OCI-M2 (cell line): ENCODE data around the gene PLCB4.

Source experiments
- DNase-seq: peaks from one replicate; lab custom pipeline; 2025; ENCODE audit not compliant: unreplicated experiment; lab: John Stamatoyannopoulos, UW

The PLCB4 gene

GRCh38 chr20:9166153-9166780, 97.4 kb downstream of the PLCB4 start:
- DNase-seq: no peak

GRCh38 chr20:9169409-9169808, 100.5 kb downstream of the PLCB4 start:
- no peak for DNase-seq

- DNase-seq: no peak
Observed at GRCh38 chr20:9172851-9173250, 104.0 kb downstream of the PLCB4 start.

GRCh38 chr20:9177278-9177677, 108.4 kb downstream of the PLCB4 start:
- no peak for DNase-seq

GRCh38 chr20:9179193-9179802, 110.4 kb downstream of the PLCB4 start:
- no peak for DNase-seq

- no peak for DNase-seq
Observed at GRCh38 chr20:9179867-9180266, 111.0 kb downstream of the PLCB4 start.

- no peak for DNase-seq
Observed at GRCh38 chr20:9180481-9181257, 111.8 kb downstream of the PLCB4 start.

- DNase-seq: no peak
Observed at GRCh38 chr20:9185511-9185910, 116.6 kb downstream of the PLCB4 start.

- DNase-seq: no peak
Observed at GRCh38 chr20:9186396-9186795, 117.5 kb downstream of the PLCB4 start.

GRCh38 chr20:9195031-9195430, 126.1 kb downstream of the PLCB4 start:
- no peak for DNase-seq

- no peak for DNase-seq
Observed at GRCh38 chr20:9196110-9196509, 127.2 kb downstream of the PLCB4 start.

GRCh38 chr20:9198460-9198859, 129.6 kb downstream of the PLCB4 start:
- no peak for DNase-seq

GRCh38 chr20:9200196-9200595, 131.3 kb downstream of the PLCB4 start:
- no peak for DNase-seq

GRCh38 chr20:9200620-9201019, 131.7 kb downstream of the PLCB4 start:
- no peak for DNase-seq

- DNase-seq: no peak
Observed at GRCh38 chr20:9202420-9203080, 133.7 kb downstream of the PLCB4 start.

GRCh38 chr20:9203081-9203447, 134.2 kb downstream of the PLCB4 start:
- DNase-seq: no peak

- no peak for DNase-seq
Observed at GRCh38 chr20:9204979-9205378, 136.1 kb downstream of the PLCB4 start.

- DNase-seq: no peak
Observed at GRCh38 chr20:9206486-9206885, 137.6 kb downstream of the PLCB4 start.

GRCh38 chr20:9207253-9207652, 138.4 kb downstream of the PLCB4 start:
- DNase-seq: no peak

- DNase-seq: no peak
Observed at GRCh38 chr20:9210356-9210755, 141.5 kb downstream of the PLCB4 start.

- DNase-seq: peak; percentile 34
Observed at GRCh38 chr20:9211016-9211760, 142.3 kb downstream of the PLCB4 start.
